ENCODE data around the gene CROT. TPM values are rescaled to one million over a fixed set of nuclear protein-coding genes. Genes with fewer than 3 reads are reported as not detected.

Gene CROT
- 10 to 100 TPM in 1 of 2 donors, 1 to 10 TPM in 1; 6.3 to 11.0 TPM for total RNA-seq
- polyA plus RNA-seq (2013, experiment 1 of 2) = 12.5 TPM
- 10.3 TPM for polyA plus RNA-seq (2013, experiment 2 of 2)
- long read RNA-seq, experiment 1, partial matches to known transcripts = 0 of 1 reads
- long read RNA-seq, experiment 1, other reads (novel, unspliced or antisense) = 0 of 1 reads
- long read RNA-seq, experiment 2, transcript CROT-201 (18 exons, 3,175 nt) = major isoform, 5 of 9 reads
- long read RNA-seq, experiment 2, partial matches to known transcripts = 1 of 9 reads
- long read RNA-seq, experiment 2, other reads (novel, unspliced or antisense) = 2 of 9 reads
- long read RNA-seq, experiment 3, transcript CROT-201 (18 exons, 3,175 nt) = major isoform, 9 of 15 reads
- long read RNA-seq, experiment 3, partial matches to known transcripts = 3 of 15 reads
- long read RNA-seq, experiment 3, other reads (novel, unspliced or antisense) = 2 of 15 reads
- long read RNA-seq, experiment 4, transcript CROT-202 (4 exons, 1,213 nt) = major isoform, 10 of 17 reads
- long read RNA-seq, experiment 4, partial matches to known transcripts = 4 of 17 reads
- long read RNA-seq, experiment 4, other reads (novel, unspliced or antisense) = 1 of 17 reads

DNA sequence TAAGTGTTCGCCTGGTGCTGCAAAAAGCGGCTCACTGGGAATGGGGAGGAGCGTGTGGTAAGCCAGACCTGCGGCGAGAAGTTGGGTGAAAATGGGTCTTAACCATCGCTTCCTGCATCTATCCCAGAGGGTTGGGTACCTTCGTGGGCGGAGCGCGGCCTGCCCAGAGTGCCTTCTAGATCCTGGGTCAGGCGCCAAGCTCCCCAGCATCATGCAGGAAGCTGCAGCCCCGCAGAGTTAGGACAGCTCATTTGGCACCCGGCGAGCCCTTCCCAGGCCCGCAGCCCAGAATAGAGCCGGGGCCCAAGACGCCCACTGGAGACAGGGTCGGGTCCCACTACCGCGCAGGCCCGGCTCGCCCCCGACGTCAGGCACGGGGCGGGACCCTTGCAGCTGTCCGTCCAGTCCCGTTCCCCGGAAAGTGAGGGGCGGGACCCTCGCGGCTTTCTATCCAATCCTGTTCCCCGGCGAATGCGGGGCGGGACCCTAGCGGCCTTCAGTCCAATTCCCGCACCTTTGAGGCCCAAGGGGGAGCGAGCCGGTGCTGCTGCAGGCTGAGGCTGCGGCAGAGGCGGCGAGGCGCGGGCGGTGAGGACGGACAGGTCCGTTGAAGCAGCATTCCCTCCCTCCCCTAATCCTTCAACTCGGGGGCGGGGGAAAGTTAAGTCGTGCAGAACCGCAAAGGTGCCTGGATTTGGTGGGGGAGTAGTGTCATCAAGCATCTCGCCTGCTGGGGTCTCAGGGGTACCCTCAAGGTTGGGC, at the start of gene CROT:
CROT (plus strand) TSS at position 499 of the 762 bp plus-strand sequence. CDS start 3,405 bp downstream, outside the sequence.
- Mint-ChIP-seq H3K27me3 (ENCODE audit: insufficient read depth) (peaks cover 2% of the 10 kb centered on the region), H3K36me3 (ENCODE audit: low read depth) (peaks cover 21% of the 10 kb centered on the region), H3K4me1 (peaks cover 6% of the 10 kb centered on the region), H3K9me3 (peaks cover under 1% of the 10 kb centered on the region), H3K27ac (peak within 1 kb of the TSS; percentile 74), H3K4me3 (peak within 1 kb of the TSS; percentile 74)
- WGBS, 2 experiments (ENCODE audit: insufficient coverage in 1 of 2, insufficient read length in 1 of 2) = 4 to 5% methylated on average over 10 to 53 of the region's 53 CpGs
- Histone ChIP-seq H3K9me3 (ENCODE audit: control insufficient read depth, low read length) (peaks cover 16% of the 10 kb centered on the region), H3K4me3 (ENCODE audit: low read length) (peak within 1 kb of the TSS; percentile 91), H3K9ac (ENCODE audit: extremely low read depth, low read length, poor library complexity, severe bottlenecking) (no peak within 1 kb of the TSS), H3K4me1 (ENCODE audit: control insufficient read depth, insufficient read depth, low read length) (no peaks in the 10 kb centered on the region), H3K27me3 (ENCODE audit: control insufficient read depth, insufficient read depth, low read length, poor library complexity, severe bottlenecking) (no peaks in the 10 kb centered on the region), H3K27ac (ENCODE audit: low read depth, low read length) (peak within 1 kb of the TSS; percentile 64), H3K36me3 (ENCODE audit: control insufficient read depth, insufficient read depth, low read length) (peaks cover 25% of the 10 kb centered on the region)
- DNase-seq = peak; percentile 98
- TF ChIP-seq, protein P1, sequence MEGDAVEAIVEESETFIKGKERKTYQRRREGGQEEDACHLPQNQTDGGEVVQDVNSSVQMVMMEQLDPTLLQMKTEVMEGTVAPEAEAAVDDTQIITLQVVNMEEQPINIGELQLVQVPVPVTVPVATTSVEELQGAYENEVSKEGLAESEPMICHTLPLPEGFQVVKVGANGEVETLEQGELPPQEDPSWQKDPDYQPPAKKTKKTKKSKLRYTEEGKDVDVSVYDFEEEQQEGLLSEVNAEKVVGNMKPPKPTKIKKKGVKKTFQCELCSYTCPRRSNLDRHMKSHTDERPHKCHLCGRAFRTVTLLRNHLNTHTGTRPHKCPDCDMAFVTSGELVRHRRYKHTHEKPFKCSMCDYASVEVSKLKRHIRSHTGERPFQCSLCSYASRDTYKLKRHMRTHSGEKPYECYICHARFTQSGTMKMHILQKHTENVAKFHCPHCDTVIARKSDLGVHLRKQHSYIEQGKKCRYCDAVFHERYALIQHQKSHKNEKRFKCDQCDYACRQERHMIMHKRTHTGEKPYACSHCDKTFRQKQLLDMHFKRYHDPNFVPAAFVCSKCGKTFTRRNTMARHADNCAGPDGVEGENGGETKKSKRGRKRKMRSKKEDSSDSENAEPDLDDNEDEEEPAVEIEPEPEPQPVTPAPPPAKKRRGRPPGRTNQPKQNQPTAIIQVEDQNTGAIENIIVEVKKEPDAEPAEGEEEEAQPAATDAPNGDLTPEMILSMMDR (conservative IDR thresholded peaks at IDR 0.05) = no peak

GRCh38 chr7:87300756-87301155, 44.7 kb upstream of the CROT start:
- H3K27ac ChIP-seq (ENCODE audit: low read depth, low read length) = no peak overlapping the region
- Mint-ChIP-seq H3K27ac (no peak overlapping the region), H3K4me1 (no peaks in the 10 kb centered on the region), H3K27me3 (ENCODE audit: insufficient read depth) (no peaks in the 10 kb centered on the region), H3K9me3 (peaks cover 15% of the 10 kb centered on the region), H3K36me3 (ENCODE audit: low read depth) (no peaks in the 10 kb centered on the region), H3K4me3 (no peak overlapping the region)
- no peak for DNase-seq
- no peaks in the 10 kb centered on the region for H3K4me1 ChIP-seq (ENCODE audit: control insufficient read depth, insufficient read depth, low read length)
- no peak overlapping the region for H3K4me3 ChIP-seq (ENCODE audit: low read length)
- TF ChIP-seq, protein P1 (conservative IDR thresholded peaks at IDR 0.05) = no peak
- peaks cover 13% of the 10 kb centered on the region for H3K9me3 ChIP-seq (ENCODE audit: control insufficient read depth, low read length)
- no peaks in the 10 kb centered on the region for H3K36me3 ChIP-seq (ENCODE audit: control insufficient read depth, insufficient read depth, low read length)
- H3K27me3 ChIP-seq (ENCODE audit: control insufficient read depth, insufficient read depth, low read length, poor library complexity, severe bottlenecking) = no peaks in the 10 kb centered on the region
- H3K9ac ChIP-seq (ENCODE audit: extremely low read depth, low read length, poor library complexity, severe bottlenecking) = no peak overlapping the region

DNA sequence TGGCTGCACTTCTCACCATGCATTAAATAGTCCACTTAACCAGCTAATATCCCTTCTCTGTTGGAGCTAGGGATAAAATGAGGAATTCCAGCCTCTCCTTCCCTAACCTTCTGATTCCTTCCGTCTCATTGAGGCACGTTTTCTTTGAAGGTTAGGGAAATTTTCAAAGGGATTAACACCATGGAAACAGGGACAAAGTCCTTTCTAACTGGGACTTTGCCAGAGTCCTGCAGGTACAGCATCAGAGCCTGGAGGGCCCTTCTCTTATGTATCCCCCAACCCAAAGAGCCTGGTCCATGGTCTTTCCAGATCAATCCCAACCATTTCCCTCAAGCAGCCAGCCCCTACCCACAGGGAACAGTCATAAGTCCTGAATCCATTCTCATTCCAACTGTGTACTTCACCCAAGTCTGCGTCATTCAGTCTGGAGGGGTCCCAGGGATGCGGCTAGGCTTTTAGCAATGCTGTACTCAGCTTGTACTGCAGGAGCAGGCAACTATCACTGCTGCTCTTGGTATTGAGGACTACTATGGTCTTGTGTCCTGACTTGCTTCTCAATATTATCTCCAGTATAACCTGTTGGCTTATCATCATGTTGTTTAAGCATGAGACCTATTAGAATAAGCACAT, 34.6 kb upstream of the CROT start:
- Mint-ChIP-seq H3K9me3 (peaks cover 10% of the 10 kb centered on the region), H3K27ac (peak overlapping the region; percentile 50), H3K4me1 (peaks cover 11% of the 10 kb centered on the region), H3K27me3 (ENCODE audit: insufficient read depth) (no peaks in the 10 kb centered on the region), H3K36me3 (ENCODE audit: low read depth) (no peaks in the 10 kb centered on the region), H3K4me3 (no peak overlapping the region)
- TF ChIP-seq, protein P1 (conservative IDR thresholded peaks at IDR 0.05) = no peak
- H3K27ac ChIP-seq (ENCODE audit: low read depth, low read length) = no peak overlapping the region
- H3K27me3 ChIP-seq (ENCODE audit: control insufficient read depth, insufficient read depth, low read length, poor library complexity, severe bottlenecking) = no peaks in the 10 kb centered on the region
- DNase-seq = no peak
- no peaks in the 10 kb centered on the region for H3K9me3 ChIP-seq (ENCODE audit: control insufficient read depth, low read length)
- no peak overlapping the region for H3K9ac ChIP-seq (ENCODE audit: extremely low read depth, low read length, poor library complexity, severe bottlenecking)
- peaks cover 4% of the 10 kb centered on the region for H3K4me1 ChIP-seq (ENCODE audit: control insufficient read depth, insufficient read depth, low read length)
- H3K4me3 ChIP-seq (ENCODE audit: low read length) = peak overlapping the region; percentile 7
- WGBS, 2 experiments (ENCODE audit: insufficient coverage in 1 of 2, insufficient read length in 1 of 2) = 70 to 85% methylated on average over 2 to 4 of the region's 4 CpGs
- H3K36me3 ChIP-seq (ENCODE audit: control insufficient read depth, insufficient read depth, low read length) = no peaks in the 10 kb centered on the region
